ENCODE results near the gene ATAT1. TPM values are rescaled to one million over a fixed set of nuclear protein-coding genes. Genes with fewer than 3 reads are reported as not detected.

Gene ATAT1
- total and polyA plus RNA-seq, 12 donors, result 0.78 to 16.3 (median 8.3) TPM

GRCh38 chr6:30672445-30673253 is 46.0 kb downstream of the ATAT1 start, which contains the start of gene DHX16:
TSS of gene DHX16 (minus strand) at chr6:30673006. CDS start at chr6:30672841, 165 bp downstream.
- intact Hi-C loops (cut with DNase I), result loop anchor here in 1 of 2 donors (5.0 kb wide), 1 partner anchor 45 kb away; the partner anchor contains the start of gene ATAT1
- WGBS, 4 donors, result 0 to 1% (median 0%) methylated on average over 24 to 57 of the region's 57 CpGs
- Histone ChIP-seq H3K36me3 (replicated peaks in 1 of 2) (peaks cover 0 to 49% of the 10 kb centered on the region in 2 donors), H3K27ac (peak within 1 kb of the TSS; percentile 37 to 88 (median 45)), H3K4me3 (peak within 1 kb of the TSS; percentile 78 to 99 (median 90)), H3K27me3 (no peaks in the 10 kb centered on the region), H3K4me1 (replicated peaks in 1 of 2) (peaks cover 10 to 22% of the 10 kb centered on the region in 2 donors), H3K9me3 (replicated peaks in 1 of 3) (no peaks in the 10 kb centered on the region)
- peak; percentile 96 to 99 (median 97) for DNase-seq
- TF ChIP-seq POLR2A (IDR thresholded peaks at IDR 0.05) (peak in 1 of 2 donors; percentile 62), CTCF (IDR thresholded peaks at IDR 0.05) (peak; percentile 76 to 93 (median 88))

GRCh38 chr6:30676660-30677285 is 50.1 kb downstream of the ATAT1 start:
- Histone ChIP-seq H3K27ac (no peak overlapping the region), H3K36me3 (replicated peaks in 1 of 2) (peaks cover 0 to 32% of the 10 kb centered on the region in 2 donors), H3K27me3 (no peaks in the 10 kb centered on the region), H3K4me3 (no peak overlapping the region), H3K9me3 (replicated peaks in 1 of 3) (no peaks in the 10 kb centered on the region), H3K4me1 (replicated peaks in 1 of 2) (peaks cover 8 to 44% of the 10 kb centered on the region in 2 donors)
- DNase-seq, result no peak
- WGBS, 4 donors, result 79 to 90% (median 88%) methylated on average over 9 to 10 of the region's 10 CpGs
- TF ChIP-seq POLR2A (IDR thresholded peaks at IDR 0.05) (no peak), CTCF (IDR thresholded peaks at IDR 0.05) (no peak)
- intact Hi-C loops (cut with DNase I), result no loop called here

- Histone ChIP-seq H3K27me3 (no peaks in the 10 kb centered on the region), H3K4me1 (replicated peaks in 1 of 2) (peaks cover 27 to 56% of the 10 kb centered on the region in 2 donors), H3K4me3 (no peak overlapping the region), H3K36me3 (replicated peaks in 1 of 2) (peaks cover 0 to 32% of the 10 kb centered on the region in 2 donors), H3K9me3 (replicated peaks in 1 of 3) (no peaks in the 10 kb centered on the region), H3K27ac (peak overlapping the region in 2 of 5 donors; percentile 45 to 95)
- TF ChIP-seq CTCF (IDR thresholded peaks at IDR 0.05) (peak; percentile 95 to 98 (median 96)), POLR2A (IDR thresholded peaks at IDR 0.05) (no peak)
- intact Hi-C loops (cut with DNase I), result loop anchor here in 1 of 2 donors (1.0 kb wide), 1 partner anchor 43 kb away; no protein-coding TSS in a partner anchor
- 8 to 21% (median 8%) methylated on average over 11 to 31 of the region's 31 CpGs for WGBS, 4 donors
- peak; percentile 79 to 92 (median 89) for DNase-seq
These were observed 52.5 kb downstream of the ATAT1 start for GRCh38 chr6:30678964-30679726.

Data from adrenal gland (tissue), 12 donors.